ENCODE results near the gene SIRPB2. TPM values are rescaled to one million over a fixed set of nuclear protein-coding genes. Genes with fewer than 3 reads are reported as not detected.
A peak's percentile ranks its signal among the peaks of the same experiment; 100 is the strongest.
"Not testable (repeated sequence)": the region's sequence is repeated elsewhere in the genome, so short reads cannot be mapped to it uniquely, and the experiment has no call there.

SIRPB2 gene
- total RNA-seq, 1 donor from 2014 or later = not detected

- DNase-seq = peak; percentile 79
- Mint-ChIP-seq H3K36me3 (ENCODE audit: unreplicated experiment) (peaks cover 7% of the 10 kb centered on the region), H3K27me3 (ENCODE audit: unreplicated experiment) (no peaks in the 10 kb centered on the region), H3K4me3 (ENCODE audit: unreplicated experiment) (no peak overlapping the region), H3K4me1 (ENCODE audit: low read depth, unreplicated experiment) (no peaks in the 10 kb centered on the region), H3K27ac (ENCODE audit: unreplicated experiment) (no peak overlapping the region), H3K9me3 (ENCODE audit: unreplicated experiment) (peaks cover 1% of the 10 kb centered on the region)
- peak; percentile 75 for TF ChIP-seq CTCF (IDR thresholded peaks at IDR 0.05; ENCODE audit: partially characterized antibody, unreplicated experiment)
These were observed 12.5 kb upstream of the SIRPB2 start for GRCh38 chr20:1503564-1504227.

GRCh38 chr20:1500496-1500895 is 9.3 kb upstream of the SIRPB2 start:
- H3K27me3 Mint-ChIP-seq (ENCODE audit: unreplicated experiment) = no peaks in the 10 kb centered on the region
- H3K27ac Mint-ChIP-seq (ENCODE audit: unreplicated experiment) = no peak overlapping the region
- DNase-seq = no peak
- no peak for TF ChIP-seq CTCF (IDR thresholded peaks at IDR 0.05; ENCODE audit: partially characterized antibody, unreplicated experiment)
- no peak overlapping the region for H3K4me3 Mint-ChIP-seq (ENCODE audit: unreplicated experiment)
- peaks cover 1% of the 10 kb centered on the region for H3K9me3 Mint-ChIP-seq (ENCODE audit: unreplicated experiment)
- no peaks in the 10 kb centered on the region for H3K4me1 Mint-ChIP-seq (ENCODE audit: low read depth, unreplicated experiment)
- H3K36me3 Mint-ChIP-seq (ENCODE audit: unreplicated experiment) = peaks cover 7% of the 10 kb centered on the region

- no peaks in the 10 kb centered on the region for H3K4me1 Mint-ChIP-seq (ENCODE audit: low read depth, unreplicated experiment)
- H3K9me3 Mint-ChIP-seq (ENCODE audit: unreplicated experiment) = no peaks in the 10 kb centered on the region
- H3K36me3 Mint-ChIP-seq (ENCODE audit: unreplicated experiment) = peaks cover 7% of the 10 kb centered on the region
- H3K27me3 Mint-ChIP-seq (ENCODE audit: unreplicated experiment) = no peaks in the 10 kb centered on the region
- TF ChIP-seq CTCF (IDR thresholded peaks at IDR 0.05; ENCODE audit: partially characterized antibody, unreplicated experiment) = no peak
- H3K27ac Mint-ChIP-seq (ENCODE audit: unreplicated experiment) = no peak overlapping the region
- H3K4me3 Mint-ChIP-seq (ENCODE audit: unreplicated experiment) = no peak overlapping the region
- no peak for DNase-seq
These were observed 8.6 kb upstream of the SIRPB2 start for GRCh38 chr20:1499528-1500420.

DNA sequence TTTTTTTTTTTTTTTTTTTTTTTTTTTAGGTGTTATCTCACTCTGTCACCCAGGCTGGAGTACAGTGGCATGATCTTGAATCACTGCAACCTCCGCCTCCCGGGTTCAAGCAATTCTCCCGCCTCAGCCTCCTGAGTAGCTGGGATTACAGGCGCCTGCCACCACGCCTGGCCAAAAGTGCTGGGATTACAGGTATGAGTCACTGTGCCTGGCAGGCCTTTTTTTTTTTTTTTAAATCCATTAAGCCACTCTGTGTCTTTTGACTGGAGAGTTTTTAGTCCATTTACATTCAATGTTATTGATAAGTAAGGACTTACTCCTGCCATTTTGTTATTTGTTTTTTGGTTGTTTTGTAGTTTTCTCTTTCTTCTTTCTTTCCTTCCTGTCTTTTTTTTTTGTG is 6.2 kb upstream of the SIRPB2 start:
- DNase-seq; H3K36me3 Mint-ChIP-seq (ENCODE audit: unreplicated experiment); H3K9me3 Mint-ChIP-seq (ENCODE audit: unreplicated experiment); H3K27me3 Mint-ChIP-seq (ENCODE audit: unreplicated experiment); H3K4me3 Mint-ChIP-seq (ENCODE audit: unreplicated experiment); H3K4me1 Mint-ChIP-seq (ENCODE audit: low read depth, unreplicated experiment); H3K27ac Mint-ChIP-seq (ENCODE audit: unreplicated experiment): not testable (repeated sequence)

DNA sequence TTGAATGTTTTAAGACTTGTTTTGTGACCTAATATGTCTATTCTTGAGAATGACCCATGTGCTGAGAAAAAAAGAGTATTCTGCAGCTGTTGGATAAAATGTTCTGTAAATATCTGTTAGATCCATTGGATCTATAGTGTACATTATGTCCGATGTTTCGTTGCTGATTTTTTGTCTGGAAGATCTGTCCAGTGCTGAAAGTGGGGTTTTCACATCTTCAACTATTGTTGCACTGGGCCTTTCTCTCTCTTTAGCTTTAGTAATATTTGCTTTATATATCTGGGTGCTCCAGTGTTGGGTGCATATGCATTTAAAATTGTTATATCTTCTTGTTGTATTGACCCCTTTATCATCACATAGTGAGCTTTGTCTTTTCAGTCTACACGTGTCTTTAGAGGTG is 5.7 kb upstream of the SIRPB2 start:
- H3K27me3 Mint-ChIP-seq (ENCODE audit: unreplicated experiment) = peaks cover 1% of the 10 kb centered on the region
- TF ChIP-seq CTCF (IDR thresholded peaks at IDR 0.05; ENCODE audit: partially characterized antibody, unreplicated experiment) = no peak
- no peaks in the 10 kb centered on the region for H3K36me3 Mint-ChIP-seq (ENCODE audit: unreplicated experiment)
- H3K9me3 Mint-ChIP-seq (ENCODE audit: unreplicated experiment) = no peaks in the 10 kb centered on the region
- H3K27ac Mint-ChIP-seq (ENCODE audit: unreplicated experiment) = no peak overlapping the region
- no peak for DNase-seq
- H3K4me3 Mint-ChIP-seq (ENCODE audit: unreplicated experiment) = no peak overlapping the region
- H3K4me1 Mint-ChIP-seq (ENCODE audit: low read depth, unreplicated experiment) = no peaks in the 10 kb centered on the region

Measured in glutamatergic neuron (in vitro differentiated cells).